GM23338 (cell line): ENCODE results near the gene CDK5RAP2. TPM values are rescaled to one million over a fixed set of nuclear protein-coding genes. Genes with fewer than 3 reads are reported as not detected.

ENCODE experiments used
- ATAC-seq: fragments of 200-7000 bp; cut with Tn5 transposase; 3 replicates; pipeline ENCODE4 v1.9.1; 2020
- DNase-seq: peaks from one replicate; pipeline ENCODE4 v3.0.0-alpha.2; 2015; ENCODE audit warnings: low spot score
- H2AFZ ChIP-seq: fragments of 200-600 bp; sonication (generic); 2 replicates; pipeline ENCODE4 v1.8.0; 2016; ENCODE audit warnings: antibody characterized with exemption, mild to moderate bottlenecking, moderate library complexity
- H3F3A ChIP-seq: fragments of 200-600 bp; sonication (generic); replicated peaks from 2 replicates; pipeline ENCODE4 v1.8.0; 2017; ENCODE audit warnings: antibody characterized with exemption, mixed run types, low read depth
- H3K27ac ChIP-seq: fragments of 200-600 bp; sonication (generic); 2 replicates; pipeline ENCODE4 v1.6.1; 2016; ENCODE audit warnings: low read depth
- H3K27me3 ChIP-seq: fragments of 200-600 bp; sonication (generic); 2 replicates; pipeline ENCODE4 v1.8.0; 2016; ENCODE audit warnings: mild to moderate bottlenecking, mixed run types, moderate library complexity; ENCODE audit not compliant: insufficient read depth
- H3K36me3 ChIP-seq: fragments of 200-600 bp; sonication (generic); 2 replicates; pipeline ENCODE4 v1.8.0; 2016; ENCODE audit warnings: mild to moderate bottlenecking; ENCODE audit not compliant: insufficient read depth
- H3K4me1 ChIP-seq: fragments of 200-600 bp; sonication (generic); 2 replicates; pipeline ENCODE4 v1.8.0; 2016; ENCODE audit warnings: mild to moderate bottlenecking, moderate library complexity; ENCODE audit not compliant: insufficient read depth
- H3K4me2 ChIP-seq: fragments of 200-600 bp; sonication (generic); 2 replicates; pipeline ENCODE4 v1.7.1; 2017; ENCODE audit warnings: mixed run types
- H3K4me3 ChIP-seq: fragments of 200-600 bp; sonication (generic); 2 replicates; pipeline ENCODE4 v1.6.1; 2016; ENCODE audit warnings: mixed run types
- H3K79me2 ChIP-seq: fragments of 200-600 bp; sonication (generic); replicated peaks from 2 replicates; pipeline ENCODE4 v1.8.0; 2017; ENCODE audit warnings: mild to moderate bottlenecking; ENCODE audit not compliant: insufficient read depth
- H3K9me2 ChIP-seq: fragments of 200-600 bp; sonication (generic); 2 replicates; pipeline ENCODE4 v1.8.0; 2017; ENCODE audit not compliant: insufficient read depth
- H4K20me1 ChIP-seq: fragments of 200-600 bp; sonication (generic); replicated peaks from 2 replicates; pipeline ENCODE4 v1.8.0; 2017; ENCODE audit warnings: mild to moderate bottlenecking; ENCODE audit not compliant: insufficient read depth
- H3K27ac Mint-ChIP-seq: 2 replicates; pipeline ENCODE4 v1.8.0; 2020; ENCODE audit warnings: inconsistent platforms, mild to moderate bottlenecking, moderate library complexity, mixed read lengths
- H3K27me3 Mint-ChIP-seq: 3 replicates; pipeline ENCODE4 v1.8.0; 2022; ENCODE audit warnings: low read depth, mild to moderate bottlenecking, moderate library complexity, mixed read lengths, inconsistent platforms; ENCODE audit not compliant: insufficient read depth, poor library complexity
- H3K36me3 Mint-ChIP-seq: 3 replicates; pipeline ENCODE4 v1.8.0; 2021; ENCODE audit warnings: low read depth, mild to moderate bottlenecking, inconsistent platforms, moderate library complexity, mixed read lengths
- H3K4me1 Mint-ChIP-seq: 3 replicates; pipeline ENCODE4 v1.8.0; 2020; ENCODE audit warnings: mild to moderate bottlenecking, inconsistent platforms, mixed read lengths
- H3K4me3 Mint-ChIP-seq: 3 replicates; pipeline ENCODE4 v1.8.0; 2021; ENCODE audit warnings: moderate library complexity, mild to moderate bottlenecking, inconsistent platforms, mixed read lengths
- H3K9me3 Mint-ChIP-seq: 3 replicates; pipeline ENCODE4 v1.8.0; 2020; ENCODE audit warnings: moderate library complexity, mild to moderate bottlenecking, inconsistent platforms, mixed read lengths
- CREB1 ChIP-seq: fragments of 250-450 bp; sonication (Bioruptor Pico); IDR thresholded peaks from 2 replicates; pipeline ENCODE4 v1.5.0; 2020; ENCODE audit warnings: low read depth, mild to moderate bottlenecking, moderate library complexity
- ETS1 ChIP-seq: IDR thresholded peaks from 2 replicates; pipeline ENCODE4 v1.6.1; 2016; ENCODE audit warnings: antibody characterized with exemption
- REST ChIP-seq: IDR thresholded peaks from one replicate; pipeline ENCODE4 v1.6.1; 2018; ENCODE audit warnings: antibody characterized with exemption; ENCODE audit not compliant: unreplicated experiment
- ZNF331 ChIP-seq: fragments of 250-450 bp; sonication (Bioruptor Pico); IDR thresholded peaks from 2 replicates; pipeline ENCODE4 v1.5.0; 2020; ENCODE audit warnings: low read depth, mild to moderate bottlenecking, moderate library complexity
- ZNF462 ChIP-seq: fragments of 250-450 bp; sonication (Bioruptor Pico); IDR thresholded peaks from 2 replicates; pipeline ENCODE4 v1.5.0; 2020; ENCODE audit warnings: mild to moderate bottlenecking, moderate library complexity
- polyA plus RNA-seq: library from polyadenylated mRNA; unstranded; fragments of >200 nt; fragmentation: Nextera tagmentation; extraction: Ambion mirVana; gene quantifications from 2 replicates; pipeline ENCODE4 v1.2.1, GENCODE V29; 2016
- total RNA-seq: library from RNA; depleted of rRNA; stranded (reverse); fragments of >200 nt; shearing (Covaris generic); gene quantifications from 2 replicates; pipeline ENCODE4 v1.2.3, GENCODE V29; 2014

CDK5RAP2 gene
- total and polyA plus RNA-seq, 2 experiments from 2014 or later: 50.7 to 65.7 TPM

- TF ChIP-seq REST: no peak
Measured at GRCh38 chr9:120568816-120569215, 11.2 kb downstream of the CDK5RAP2 start (continued).

- no peaks in the 10 kb centered on the region for H3K4me1 Mint-ChIP-seq
- Histone ChIP-seq H3K4me2 (no peak overlapping the region), H3K27ac (no peak overlapping the region), H3K9me2 (no peaks in the 10 kb centered on the region), H4K20me1 (peaks cover 32% of the 10 kb centered on the region), H3K36me3 (peaks cover 45% of the 10 kb centered on the region), H2AFZ (no peak overlapping the region), H3K79me2 (peaks cover 47% of the 10 kb centered on the region), H3K4me1 (no peaks in the 10 kb centered on the region), H3K27me3 (no peaks in the 10 kb centered on the region), H3K4me3 (no peak overlapping the region), H3F3A (no peaks in the 10 kb centered on the region)
- no peak for DNase-seq
- H3K36me3 Mint-ChIP-seq: peaks cover 54% of the 10 kb centered on the region
- peaks cover 3% of the 10 kb centered on the region for H3K27me3 Mint-ChIP-seq
- no peak for TF ChIP-seq ZNF331 (CRISPR knock-in tag)
- TF ChIP-seq ETS1: no peak
- no peak for TF ChIP-seq CREB1 (CRISPR knock-in tag)
- TF ChIP-seq ZNF462: no peak
- no peak overlapping the region for H3K27ac Mint-ChIP-seq
- H3K9me3 Mint-ChIP-seq: no peaks in the 10 kb centered on the region
- no peak for ATAC-seq
- no peak overlapping the region for H3K4me3 Mint-ChIP-seq
Measured at GRCh38 chr9:120567874-120568273, 12.1 kb downstream of the CDK5RAP2 start.
